ENCODE data around the gene PROX2.

Gene PROX2

DNA sequence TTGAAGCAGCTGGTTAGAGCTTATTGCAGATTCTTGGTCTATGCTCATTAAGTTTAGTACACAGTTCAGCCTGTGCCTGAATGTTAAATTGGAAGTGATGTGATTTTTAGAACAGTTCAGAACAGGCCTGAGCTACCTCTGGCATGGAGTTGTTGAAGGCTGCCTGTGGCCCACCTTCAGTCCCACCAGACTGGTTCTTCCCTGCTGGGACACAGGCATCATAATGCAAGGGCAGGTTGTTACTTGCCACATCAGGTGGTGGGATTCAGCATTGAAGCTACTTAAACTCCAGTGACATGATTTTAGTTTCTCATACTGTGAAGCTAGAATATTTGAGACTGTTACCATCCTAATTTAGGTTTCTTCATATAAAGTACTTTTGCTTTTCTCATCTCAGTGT, 49.4 kb downstream of the PROX2 start:
- no peaks in the 10 kb centered on the region for H3K9me2 ChIP-seq (ENCODE audit: low read depth, low read length)
- H3K79me2 ChIP-seq (ENCODE audit: insufficient read depth, low read length): no peaks in the 10 kb centered on the region
- no peaks in the 10 kb centered on the region for H3K9me3 ChIP-seq (ENCODE audit: low read length)
- H3K4me3 ChIP-seq (ENCODE audit: low read depth, low read length, poor library complexity, severe bottlenecking): no peak overlapping the region
- H3K4me1 ChIP-seq (ENCODE audit: insufficient read depth, low read length, severe bottlenecking): no peaks in the 10 kb centered on the region
- no peak overlapping the region for H2AFZ ChIP-seq (ENCODE audit: low read length)
- H3K4me2 ChIP-seq (ENCODE audit: low read length): no peak overlapping the region
- no peaks in the 10 kb centered on the region for H3F3A ChIP-seq (ENCODE audit: insufficient read depth, low read length)
- no peak for TF ChIP-seq EZH2 (IDR thresholded peaks at IDR 0.05; ENCODE audit: borderline replicate concordance, low read length)
- TF ChIP-seq, protein P1, sequence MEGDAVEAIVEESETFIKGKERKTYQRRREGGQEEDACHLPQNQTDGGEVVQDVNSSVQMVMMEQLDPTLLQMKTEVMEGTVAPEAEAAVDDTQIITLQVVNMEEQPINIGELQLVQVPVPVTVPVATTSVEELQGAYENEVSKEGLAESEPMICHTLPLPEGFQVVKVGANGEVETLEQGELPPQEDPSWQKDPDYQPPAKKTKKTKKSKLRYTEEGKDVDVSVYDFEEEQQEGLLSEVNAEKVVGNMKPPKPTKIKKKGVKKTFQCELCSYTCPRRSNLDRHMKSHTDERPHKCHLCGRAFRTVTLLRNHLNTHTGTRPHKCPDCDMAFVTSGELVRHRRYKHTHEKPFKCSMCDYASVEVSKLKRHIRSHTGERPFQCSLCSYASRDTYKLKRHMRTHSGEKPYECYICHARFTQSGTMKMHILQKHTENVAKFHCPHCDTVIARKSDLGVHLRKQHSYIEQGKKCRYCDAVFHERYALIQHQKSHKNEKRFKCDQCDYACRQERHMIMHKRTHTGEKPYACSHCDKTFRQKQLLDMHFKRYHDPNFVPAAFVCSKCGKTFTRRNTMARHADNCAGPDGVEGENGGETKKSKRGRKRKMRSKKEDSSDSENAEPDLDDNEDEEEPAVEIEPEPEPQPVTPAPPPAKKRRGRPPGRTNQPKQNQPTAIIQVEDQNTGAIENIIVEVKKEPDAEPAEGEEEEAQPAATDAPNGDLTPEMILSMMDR (IDR thresholded peaks at IDR 0.05; ENCODE audit: low read length): no peak
- H3K9ac ChIP-seq (ENCODE audit: low read length): no peak overlapping the region
- H3K27me3 ChIP-seq (ENCODE audit: insufficient read depth, low read length): no peaks in the 10 kb centered on the region
- no peak overlapping the region for H3K27ac ChIP-seq (ENCODE audit: low read depth, low read length, poor library complexity, severe bottlenecking)
- peaks cover 73% of the 10 kb centered on the region for H3K36me3 ChIP-seq (ENCODE audit: insufficient read depth, low read length)
- no peaks in the 10 kb centered on the region for H4K20me1 ChIP-seq (ENCODE audit: insufficient read depth, low read length)

All from OCI-LY1 (cell line).